Nephron progenitor cell (in vitro differentiated cells): ENCODE data around the gene TFR2.

ENCODE experiments used
- DNase-seq: peaks from one replicate; pipeline ENCODE4 v3.0.0; 2021
- H3K27ac Mint-ChIP-seq: 2 replicates; pipeline ENCODE4 v1.8.0; 2021; ENCODE audit warnings: mild to moderate bottlenecking, moderate library complexity, mixed read lengths
- H3K27me3 Mint-ChIP-seq: 2 replicates; pipeline ENCODE4 v1.8.0; 2021; ENCODE audit warnings: mild to moderate bottlenecking, low read depth, mixed read lengths; ENCODE audit not compliant: poor library complexity
- H3K36me3 Mint-ChIP-seq: 2 replicates; pipeline ENCODE4 v1.8.0; 2021; ENCODE audit warnings: low read depth, mixed read lengths
- H3K4me1 Mint-ChIP-seq: 2 replicates; pipeline ENCODE4 v1.8.0; 2021; ENCODE audit warnings: mixed read lengths
- H3K4me3 Mint-ChIP-seq: 2 replicates; pipeline ENCODE4 v1.8.0; 2021; ENCODE audit warnings: mild to moderate bottlenecking, moderate library complexity, mixed read lengths
- H3K9me3 Mint-ChIP-seq: 2 replicates; pipeline ENCODE4 v1.8.0; 2021; ENCODE audit warnings: mild to moderate bottlenecking, moderate library complexity, mixed read lengths
- TF ChIP-seq, protein P1 (sequence below): fragments of 200-600 bp; sonication (generic); IDR thresholded peaks from 2 replicates; pipeline ENCODE4 v1.5.0; 2021; ENCODE audit warnings: antibody characterized with exemption

Gene TFR2

DNA sequence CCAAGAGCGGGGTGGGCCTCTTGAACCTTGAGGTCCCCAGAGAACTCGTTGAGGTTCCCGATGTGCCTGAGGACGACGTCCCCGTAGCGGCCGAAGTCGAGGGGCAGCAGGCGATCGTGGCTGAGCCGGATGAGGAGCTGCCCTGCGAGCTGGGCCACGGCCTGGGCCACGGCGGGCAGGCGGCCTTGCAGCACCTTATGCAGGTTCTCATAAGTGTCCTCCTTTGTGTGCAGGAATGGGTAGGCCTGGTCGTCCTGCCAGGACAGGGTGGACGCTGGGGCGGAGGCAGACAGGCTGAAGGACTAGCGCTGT, 14.2 kb downstream of the TFR2 start:
- no peaks in the 10 kb centered on the region for H3K9me3 Mint-ChIP-seq
- H3K27ac Mint-ChIP-seq = no peak overlapping the region
- H3K36me3 Mint-ChIP-seq = no peaks in the 10 kb centered on the region
- peaks cover 9% of the 10 kb centered on the region for H3K4me1 Mint-ChIP-seq
- H3K27me3 Mint-ChIP-seq = peaks cover 47% of the 10 kb centered on the region
- H3K4me3 Mint-ChIP-seq = no peak overlapping the region
- TF ChIP-seq, protein P1, sequence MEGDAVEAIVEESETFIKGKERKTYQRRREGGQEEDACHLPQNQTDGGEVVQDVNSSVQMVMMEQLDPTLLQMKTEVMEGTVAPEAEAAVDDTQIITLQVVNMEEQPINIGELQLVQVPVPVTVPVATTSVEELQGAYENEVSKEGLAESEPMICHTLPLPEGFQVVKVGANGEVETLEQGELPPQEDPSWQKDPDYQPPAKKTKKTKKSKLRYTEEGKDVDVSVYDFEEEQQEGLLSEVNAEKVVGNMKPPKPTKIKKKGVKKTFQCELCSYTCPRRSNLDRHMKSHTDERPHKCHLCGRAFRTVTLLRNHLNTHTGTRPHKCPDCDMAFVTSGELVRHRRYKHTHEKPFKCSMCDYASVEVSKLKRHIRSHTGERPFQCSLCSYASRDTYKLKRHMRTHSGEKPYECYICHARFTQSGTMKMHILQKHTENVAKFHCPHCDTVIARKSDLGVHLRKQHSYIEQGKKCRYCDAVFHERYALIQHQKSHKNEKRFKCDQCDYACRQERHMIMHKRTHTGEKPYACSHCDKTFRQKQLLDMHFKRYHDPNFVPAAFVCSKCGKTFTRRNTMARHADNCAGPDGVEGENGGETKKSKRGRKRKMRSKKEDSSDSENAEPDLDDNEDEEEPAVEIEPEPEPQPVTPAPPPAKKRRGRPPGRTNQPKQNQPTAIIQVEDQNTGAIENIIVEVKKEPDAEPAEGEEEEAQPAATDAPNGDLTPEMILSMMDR = no peak
- DNase-seq = no peak

- Mint-ChIP-seq H3K27me3 (peaks cover 42% of the 10 kb centered on the region), H3K9me3 (no peaks in the 10 kb centered on the region), H3K4me3 (peak overlapping the region; percentile 68), H3K4me1 (peaks cover 15% of the 10 kb centered on the region), H3K36me3 (peaks cover 1% of the 10 kb centered on the region), H3K27ac (no peak overlapping the region)
- peak; percentile 87 for DNase-seq
- TF ChIP-seq, protein P1 = no peak
Measured at GRCh38 chr7:100626530-100627237, 14.7 kb downstream of the TFR2 start.

DNA sequence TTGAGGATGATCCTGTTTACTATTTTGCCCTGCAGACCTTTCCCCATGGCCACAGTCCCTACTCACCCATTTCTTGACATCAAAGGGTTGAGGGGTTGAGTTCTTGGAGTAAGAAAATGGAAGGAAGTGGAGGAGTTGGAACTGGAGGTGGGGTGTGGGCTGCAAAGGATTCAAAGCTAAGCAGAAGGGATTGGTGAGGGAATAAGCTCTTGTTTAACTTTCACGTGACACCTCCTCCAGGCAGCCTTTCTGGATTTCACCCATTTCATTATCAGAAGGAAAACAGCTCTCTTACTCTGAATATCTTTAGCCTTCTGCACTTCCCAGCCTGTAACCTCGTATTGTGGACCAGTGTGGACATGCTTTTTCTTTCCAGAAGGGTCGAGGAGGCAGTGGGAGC, 15.3 kb downstream of the TFR2 start:
- DNase-seq = no peak
- H3K4me3 Mint-ChIP-seq = peak overlapping the region; percentile 68

DNA sequence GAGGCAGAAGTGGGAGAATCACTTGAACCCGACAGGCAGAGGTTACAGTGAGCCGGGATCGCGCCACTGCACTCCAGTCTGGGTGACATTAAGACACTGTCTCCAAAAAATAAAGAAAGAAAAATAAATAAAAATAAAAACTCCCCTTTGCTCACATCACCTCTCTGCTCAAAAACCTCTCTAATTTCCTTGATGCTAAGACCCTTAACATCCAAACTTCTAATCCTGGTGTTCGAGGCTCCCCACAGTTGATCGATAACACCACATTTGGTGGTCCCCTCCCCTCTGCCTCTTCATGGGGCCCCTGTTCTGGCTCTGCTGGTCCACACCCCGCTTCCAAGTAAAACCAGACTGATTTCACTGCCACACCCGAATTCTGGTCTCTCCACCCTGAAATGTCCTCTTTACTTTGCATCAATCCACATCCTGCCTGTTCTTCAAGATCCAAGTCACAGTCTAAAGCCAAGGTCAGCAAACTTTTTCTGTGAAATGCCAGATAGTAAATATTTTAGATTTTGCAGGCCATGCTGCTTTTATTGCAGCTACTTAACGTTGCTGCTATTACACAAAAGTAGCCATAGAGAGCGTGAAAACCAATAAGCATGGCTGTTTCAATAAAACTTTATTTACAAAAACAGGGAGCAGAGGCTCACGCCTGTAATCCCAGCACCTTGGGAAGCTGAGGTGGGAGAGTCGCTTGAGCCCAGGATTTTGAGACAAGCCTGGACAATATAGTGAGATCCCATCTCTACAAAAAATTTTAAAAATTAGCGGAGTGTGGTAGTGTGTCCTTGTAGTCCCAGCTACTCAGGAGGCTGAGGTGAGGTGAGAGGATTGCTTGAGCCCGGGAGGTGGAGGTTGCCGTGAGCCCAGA, 17.2 kb downstream of the TFR2 start:
- H3K9me3 Mint-ChIP-seq = no peaks in the 10 kb centered on the region
- TF ChIP-seq, protein P1 = no peak
- H3K4me1 Mint-ChIP-seq = peaks cover 26% of the 10 kb centered on the region
- no peak overlapping the region for H3K4me3 Mint-ChIP-seq
- H3K36me3 Mint-ChIP-seq = peaks cover 11% of the 10 kb centered on the region
- no peak overlapping the region for H3K27ac Mint-ChIP-seq
- no peak for DNase-seq
- H3K27me3 Mint-ChIP-seq = peaks cover 36% of the 10 kb centered on the region

More for the DNA sequence above, 15.3 kb downstream of the TFR2 start:
- peaks cover 41% of the 10 kb centered on the region for H3K27me3 Mint-ChIP-seq
- TF ChIP-seq, protein P1 = no peak
- no peaks in the 10 kb centered on the region for H3K9me3 Mint-ChIP-seq
- no peak overlapping the region for H3K27ac Mint-ChIP-seq
- peaks cover 6% of the 10 kb centered on the region for H3K36me3 Mint-ChIP-seq
- peaks cover 19% of the 10 kb centered on the region for H3K4me1 Mint-ChIP-seq

DNA sequence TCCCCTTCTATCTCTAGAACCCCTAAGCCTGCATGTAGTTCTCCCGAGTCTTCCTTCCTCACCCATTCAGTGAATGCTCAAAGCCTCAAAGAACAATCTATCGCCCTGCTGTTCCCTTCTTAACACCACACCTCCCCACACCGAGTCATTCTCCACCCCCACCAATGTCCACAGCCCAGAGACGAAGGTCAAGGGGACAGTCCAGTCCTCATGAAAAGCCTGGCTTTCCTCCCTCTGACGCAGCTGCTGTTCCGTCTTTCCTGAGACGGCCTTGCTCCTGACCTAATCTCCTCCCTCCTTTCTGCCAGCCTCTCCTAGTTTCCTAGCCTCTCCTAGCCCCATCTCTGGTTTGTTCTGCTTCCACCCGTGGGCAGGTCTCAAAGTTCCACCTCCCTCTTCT, 19.8 kb downstream of the TFR2 start:
- Mint-ChIP-seq H3K4me3 (no peak overlapping the region), H3K9me3 (no peaks in the 10 kb centered on the region), H3K36me3 (peaks cover 11% of the 10 kb centered on the region), H3K27ac (no peak overlapping the region), H3K27me3 (peaks cover 24% of the 10 kb centered on the region), H3K4me1 (peaks cover 26% of the 10 kb centered on the region)
- DNase-seq = no peak
- TF ChIP-seq, protein P1 = no peak
